Smooth muscle cell (in vitro differentiated cells): ENCODE results near the gene F10. TPM values are rescaled to one million over a fixed set of nuclear protein-coding genes. Genes with fewer than 3 reads are reported as not detected.

Experiments used
- DNase-seq: peaks from one replicate; lab custom pipeline; 2025; ENCODE audit not compliant: unreplicated experiment; lab: John Stamatoyannopoulos, UW
- H2AFZ ChIP-seq: fragments of 200-600 bp; sonication (generic); 2 replicates; pipeline ENCODE4 v1.6.0; 2016; ENCODE audit warnings: antibody characterized with exemption, low read depth, mild to moderate bottlenecking
- H3F3A ChIP-seq: fragments of 200-600 bp; sonication (generic); 2 replicates; pipeline ENCODE4 v1.6.0; 2017; ENCODE audit warnings: antibody characterized with exemption, low read depth
- H3K27ac ChIP-seq: fragments of 200-600 bp; sonication (generic); 2 replicates; pipeline ENCODE4 v1.5.1; 2016; ENCODE audit warnings: low read depth, mild to moderate bottlenecking
- H3K27me3 ChIP-seq: fragments of 200-600 bp; sonication (generic); 2 replicates; pipeline ENCODE4 v1.6.1; 2016; ENCODE audit warnings: low read depth, mild to moderate bottlenecking
- H3K36me3 ChIP-seq: fragments of 200-600 bp; sonication (generic); 2 replicates; pipeline ENCODE4 v1.5.1; 2016; ENCODE audit warnings: low read depth
- H3K4me1 ChIP-seq: fragments of 200-600 bp; sonication (generic); 2 replicates; pipeline ENCODE4 v1.5.1; 2016; ENCODE audit warnings: low read depth
- H3K4me2 ChIP-seq: fragments of 200-600 bp; sonication (generic); 2 replicates; pipeline ENCODE4 v1.6.0; 2016; ENCODE audit warnings: mild to moderate bottlenecking
- H3K4me3 ChIP-seq: fragments of 200-600 bp; sonication (generic); 2 replicates; pipeline ENCODE4 v1.5.1; 2016; ENCODE audit warnings: mild to moderate bottlenecking
- H3K79me2 ChIP-seq: fragments of 200-600 bp; sonication (generic); 2 replicates; pipeline ENCODE4 v1.6.0; 2016; ENCODE audit warnings: low read depth, mild to moderate bottlenecking
- H3K9ac ChIP-seq: fragments of 200-600 bp; sonication (generic); 2 replicates; pipeline ENCODE4 v1.6.0; 2016; ENCODE audit warnings: low read depth
- H3K9me3 ChIP-seq: fragments of 200-600 bp; sonication (generic); replicated peaks from 2 replicates; pipeline ENCODE4 v1.5.1; 2016; ENCODE audit warnings: low read depth
- H4K20me1 ChIP-seq: fragments of 200-600 bp; sonication (generic); 2 replicates; pipeline ENCODE4 v1.6.0; 2016; ENCODE audit warnings: low read depth
- CTCF ChIP-seq: fragments of 200-600 bp; sonication (generic); IDR thresholded peaks from 2 replicates; pipeline ENCODE4 v1.5.1; 2017; ENCODE audit warnings: borderline replicate concordance, mild to moderate bottlenecking, antibody characterized with exemption; ENCODE audit not compliant: insufficient read depth, poor library complexity, severe bottlenecking
- WGBS: methylation state at CpG from one replicate; pipeline ENCODE4 v1.1.7; 2016; ENCODE audit warnings: low lambda C conversion rate; 5-methylcytosine and 5-hydroxymethylcytosine counted together
- polyA plus RNA-seq: library from polyadenylated mRNA; unstranded; fragments of >200 nt; fragmentation: Nextera tagmentation; extraction: Ambion mirVana; gene quantifications from 2 replicates; pipeline ENCODE4 v1.2.1, GENCODE V29; 2016
- total RNA-seq: library from RNA; depleted of rRNA; stranded (reverse); fragments of >200 nt; gene quantifications from 2 replicates; pipeline ENCODE4 v1.2.3, GENCODE V29; 2014

F10 gene
- total and polyA plus RNA-seq, 2 experiments from 2014 or later = 17.1 to 43.7 TPM

- H3K4me3 ChIP-seq = no peak overlapping the region
- H3K9ac ChIP-seq = no peak overlapping the region
- no peaks in the 10 kb centered on the region for H3K4me1 ChIP-seq
- no peaks in the 10 kb centered on the region for H4K20me1 ChIP-seq
- H2AFZ ChIP-seq = no peak overlapping the region
- no peak overlapping the region for H3K27ac ChIP-seq
- TF ChIP-seq CTCF = no peak
- WGBS = 91% methylated on average over 2 of the region's 2 CpGs
- H3K27me3 ChIP-seq = no peaks in the 10 kb centered on the region
- no peaks in the 10 kb centered on the region for H3F3A ChIP-seq
- no peaks in the 10 kb centered on the region for H3K9me3 ChIP-seq
- H3K36me3 ChIP-seq = no peaks in the 10 kb centered on the region
- no peak for DNase-seq
- H3K4me2 ChIP-seq = no peak overlapping the region
- H3K79me2 ChIP-seq = no peaks in the 10 kb centered on the region
These were observed 12.7 kb downstream of the F10 start for GRCh38 chr13:113135281-113135760.

- H3K36me3 ChIP-seq = no peaks in the 10 kb centered on the region
- H3K79me2 ChIP-seq = no peaks in the 10 kb centered on the region
- H3K27ac ChIP-seq = no peak overlapping the region
- H3K4me2 ChIP-seq = no peak overlapping the region
- no peak for DNase-seq
- H3F3A ChIP-seq = no peaks in the 10 kb centered on the region
- H4K20me1 ChIP-seq = no peaks in the 10 kb centered on the region
- no peak overlapping the region for H3K9ac ChIP-seq
- H2AFZ ChIP-seq = no peak overlapping the region
- H3K27me3 ChIP-seq = no peaks in the 10 kb centered on the region
- H3K4me1 ChIP-seq = no peaks in the 10 kb centered on the region
- 82% methylated on average over 11 of the region's 11 CpGs for WGBS
- TF ChIP-seq CTCF = no peak
- no peaks in the 10 kb centered on the region for H3K9me3 ChIP-seq
- no peak overlapping the region for H3K4me3 ChIP-seq
These were observed 15.2 kb downstream of the F10 start for GRCh38 chr13:113137691-113138298.

GRCh38 chr13:113138792-113139551 lies 16.4 kb downstream of the F10 start:
- Histone ChIP-seq H3K36me3 (no peaks in the 10 kb centered on the region), H4K20me1 (no peaks in the 10 kb centered on the region), H3K4me1 (no peaks in the 10 kb centered on the region), H3K4me3 (no peak overlapping the region), H3K4me2 (no peak overlapping the region), H3K79me2 (no peaks in the 10 kb centered on the region), H3K27me3 (no peaks in the 10 kb centered on the region), H3K9ac (no peak overlapping the region), H3K27ac (no peak overlapping the region), H2AFZ (no peak overlapping the region), H3K9me3 (no peaks in the 10 kb centered on the region), H3F3A (no peaks in the 10 kb centered on the region)
- no peak for DNase-seq
- no peak for TF ChIP-seq CTCF
- 90% methylated on average over 16 of the region's 16 CpGs for WGBS

- Histone ChIP-seq H3K9me3 (no peaks in the 10 kb centered on the region), H2AFZ (no peak overlapping the region), H3K4me3 (no peak overlapping the region), H3K4me1 (no peaks in the 10 kb centered on the region), H4K20me1 (no peaks in the 10 kb centered on the region), H3K9ac (no peak overlapping the region), H3K36me3 (no peaks in the 10 kb centered on the region), H3F3A (no peaks in the 10 kb centered on the region), H3K4me2 (no peak overlapping the region), H3K27me3 (no peaks in the 10 kb centered on the region), H3K79me2 (no peaks in the 10 kb centered on the region), H3K27ac (no peak overlapping the region)
- no peak for DNase-seq
- TF ChIP-seq CTCF = no peak
- WGBS = 93% methylated on average over 5 of the region's 5 CpGs
These were observed 17.0 kb downstream of the F10 start for GRCh38 chr13:113139577-113139976.
